GM18499 (cell line): ENCODE results near the gene LDLRAP1.
"Not testable (repeated sequence)": the region's sequence is repeated elsewhere in the genome, so short reads cannot be mapped to it uniquely, and the experiment has no call there.

Experiments used
- ATAC-seq: cut with Tn5 transposase; IDR thresholded peaks from one replicate; pipeline ENCODE4 v1.9.1; 2021; ENCODE audit warnings: moderate number of reproducible peaks; ENCODE audit not compliant: insufficient read depth, unreplicated experiment

The LDLRAP1 gene

GRCh38 chr1:25572708-25573590, 29.5 kb downstream of the LDLRAP1 start:
- ATAC-seq: no peak

GRCh38 chr1:25573591-25573930, 30.2 kb downstream of the LDLRAP1 start:
- ATAC-seq: no peak

GRCh38 chr1:25573961-25574360, 30.6 kb downstream of the LDLRAP1 start:
- no peak for ATAC-seq

- ATAC-seq: no peak
These were observed 31.8 kb downstream of the LDLRAP1 start for GRCh38 chr1:25575191-25575590.

- no peak for ATAC-seq
These were observed 33.2 kb downstream of the LDLRAP1 start for GRCh38 chr1:25576459-25577133.

GRCh38 chr1:25577134-25577920, 33.9 kb downstream of the LDLRAP1 start:
- no peak for ATAC-seq

GRCh38 chr1:25579292-25580252, 36.2 kb downstream of the LDLRAP1 start:
- no peak for ATAC-seq

GRCh38 chr1:25580927-25581326, 37.5 kb downstream of the LDLRAP1 start:
- ATAC-seq: no peak

- ATAC-seq: no peak
These were observed 38.4 kb downstream of the LDLRAP1 start for GRCh38 chr1:25581764-25582163.

- no peak for ATAC-seq
These were observed 40.3 kb downstream of the LDLRAP1 start for GRCh38 chr1:25583519-25584370.

- no peak for ATAC-seq
These were observed 42.8 kb downstream of the LDLRAP1 start for GRCh38 chr1:25586181-25586588.

- no peak for ATAC-seq
These were observed 43.9 kb downstream of the LDLRAP1 start for GRCh38 chr1:25587290-25587689.

- ATAC-seq: not testable (repeated sequence)
These were observed 44.8 kb downstream of the LDLRAP1 start for GRCh38 chr1:25588224-25588623.

GRCh38 chr1:25588786-25589185, 45.4 kb downstream of the LDLRAP1 start:
- ATAC-seq: not testable (repeated sequence)

GRCh38 chr1:25590096-25590824, 46.9 kb downstream of the LDLRAP1 start:
- no peak for ATAC-seq

GRCh38 chr1:25593861-25594260, 50.5 kb downstream of the LDLRAP1 start:
- ATAC-seq: no peak

- ATAC-seq: no peak
These were observed 51.6 kb downstream of the LDLRAP1 start for GRCh38 chr1:25594971-25595370.

- ATAC-seq: not testable (repeated sequence)
These were observed 53.2 kb downstream of the LDLRAP1 start for GRCh38 chr1:25596641-25597040.
